Activated CD4-positive, alpha-beta T cell treated with anti-CD3 and anti-CD28 coated beads, Interleukin-2, amount 10 ng/mL, durations not matched to agents 24 days and 14 days (primary cell): ENCODE data around the gene MBD3L2. TPM values are rescaled to one million over a fixed set of nuclear protein-coding genes. Genes with fewer than 3 reads are reported as not detected.
"Not testable (repeated sequence)": the region's sequence is repeated elsewhere in the genome, so short reads cannot be mapped to it uniquely, and the experiment has no call there.

Experiments
- DNase-seq: peaks from one replicate; pipeline ENCODE4 v3.0.0; 2022
- H3K27ac Mint-ChIP-seq: one replicate; pipeline ENCODE4 v1.8.0; 2022; ENCODE audit warnings: mild to moderate bottlenecking, mixed read lengths
- H3K27me3 Mint-ChIP-seq: one replicate; pipeline ENCODE4 v1.8.0; 2022; ENCODE audit warnings: mixed read lengths
- H3K36me3 Mint-ChIP-seq: one replicate; pipeline ENCODE4 v1.8.0; 2022; ENCODE audit warnings: low read depth, mild to moderate bottlenecking, mixed read lengths
- H3K4me1 Mint-ChIP-seq: one replicate; pipeline ENCODE4 v1.8.0; 2021; ENCODE audit warnings: mixed read lengths
- H3K4me3 Mint-ChIP-seq: one replicate; pipeline ENCODE4 v1.8.0; 2022; ENCODE audit warnings: mild to moderate bottlenecking, moderate library complexity, mixed read lengths
- H3K9me3 Mint-ChIP-seq: one replicate; pipeline ENCODE4 v1.8.0; 2021; ENCODE audit warnings: mixed read lengths
- intact Hi-C: fragments of 100-400 bp; cut with micrococcal nuclease; formaldehyde crosslinking; loops from one replicate; pipeline ENCODE4 v1.15.1; 2023
- total RNA-seq: library from RNA; stranded (reverse); gene quantifications from 2 replicates; pipeline ENCODE4 v1.2.3, GENCODE V29; 2022

MBD3L2 gene
- total RNA-seq, 1 donor from 2014 or later, result not detected

GRCh38 chr19:7040079-7040478, 9.0 kb upstream of the MBD3L2 start, which contains the start of gene MBD3L4:
Gene MBD3L4, minus strand, starts transcription at chr19:7040179. Its CDS starts 35 bp downstream, at chr19:7040144.
- not testable (repeated sequence) for DNase-seq

GRCh38 chr19:7041563-7041962, 7.6 kb upstream of the MBD3L2 start:
- H3K4me3 Mint-ChIP-seq, intact Hi-C loops, H3K27me3 Mint-ChIP-seq, H3K36me3 Mint-ChIP-seq, H3K27ac Mint-ChIP-seq, H3K4me1 Mint-ChIP-seq, H3K9me3 Mint-ChIP-seq, DNase-seq: not testable (repeated sequence)

More at GRCh38 chr19:7040079-7040478, 9.0 kb upstream of the MBD3L2 start, which contains the start of gene MBD3L4:
- H3K4me1 Mint-ChIP-seq, H3K4me3 Mint-ChIP-seq, intact Hi-C loops, H3K9me3 Mint-ChIP-seq, H3K36me3 Mint-ChIP-seq, H3K27me3 Mint-ChIP-seq, H3K27ac Mint-ChIP-seq: not testable (repeated sequence)

GRCh38 chr19:7051421-7051820, 2.3 kb downstream of the MBD3L2 start:
- intact Hi-C loops, H3K4me1 Mint-ChIP-seq, H3K9me3 Mint-ChIP-seq, H3K27ac Mint-ChIP-seq, H3K4me3 Mint-ChIP-seq, H3K36me3 Mint-ChIP-seq, H3K27me3 Mint-ChIP-seq: not testable (repeated sequence)
- DNase-seq, result peak; percentile 60

GRCh38 chr19:7052896-7053295, 3.8 kb downstream of the MBD3L2 start:
- H3K36me3 Mint-ChIP-seq, intact Hi-C loops, H3K4me3 Mint-ChIP-seq, H3K27me3 Mint-ChIP-seq, H3K9me3 Mint-ChIP-seq, H3K27ac Mint-ChIP-seq, H3K4me1 Mint-ChIP-seq: not testable (repeated sequence)
- peak; percentile 65 for DNase-seq

- peak; percentile 56 for DNase-seq
- intact Hi-C loops, H3K27me3 Mint-ChIP-seq, H3K9me3 Mint-ChIP-seq, H3K36me3 Mint-ChIP-seq, H3K4me3 Mint-ChIP-seq, H3K4me1 Mint-ChIP-seq, H3K27ac Mint-ChIP-seq: not testable (repeated sequence)
Observed at GRCh38 chr19:7054635-7055368, 5.7 kb downstream of the MBD3L2 start.

GRCh38 chr19:7055679-7056078, 6.6 kb downstream of the MBD3L2 start:
- H3K27me3 Mint-ChIP-seq, H3K9me3 Mint-ChIP-seq, intact Hi-C loops, H3K36me3 Mint-ChIP-seq, H3K4me1 Mint-ChIP-seq, H3K27ac Mint-ChIP-seq, H3K4me3 Mint-ChIP-seq: not testable (repeated sequence)
- DNase-seq, result peak; percentile 54

GRCh38 chr19:7056371-7056770, 7.2 kb downstream of the MBD3L2 start:
- intact Hi-C loops, H3K27me3 Mint-ChIP-seq, H3K27ac Mint-ChIP-seq, H3K4me3 Mint-ChIP-seq, H3K9me3 Mint-ChIP-seq, H3K4me1 Mint-ChIP-seq, H3K36me3 Mint-ChIP-seq: not testable (repeated sequence)
- peak; percentile 54 for DNase-seq

- H3K27me3 Mint-ChIP-seq, DNase-seq, H3K4me1 Mint-ChIP-seq, H3K4me3 Mint-ChIP-seq, H3K36me3 Mint-ChIP-seq, intact Hi-C loops, H3K9me3 Mint-ChIP-seq, H3K27ac Mint-ChIP-seq: not testable (repeated sequence)
Observed at GRCh38 chr19:7058576-7058975, 9.5 kb downstream of the MBD3L2 start, which contains the start of gene MBD3L3. Gene MBD3L3, minus strand, starts transcription at chr19:7058676. Its CDS starts 71 bp downstream, at chr19:7058605.

- H3K36me3 Mint-ChIP-seq, intact Hi-C loops, H3K4me3 Mint-ChIP-seq, H3K27ac Mint-ChIP-seq, H3K9me3 Mint-ChIP-seq, H3K27me3 Mint-ChIP-seq, H3K4me1 Mint-ChIP-seq: not testable (repeated sequence)
- peak; percentile 65 for DNase-seq
Observed at GRCh38 chr19:7059977-7060376, 10.9 kb downstream of the MBD3L2 start.

GRCh38 chr19:7063339-7063738, 14.2 kb downstream of the MBD3L2 start:
- no peaks in the 10 kb centered on the region for H3K4me1 Mint-ChIP-seq
- intact Hi-C loops, result no loop called here
- H3K36me3 Mint-ChIP-seq, result no peaks in the 10 kb centered on the region
- DNase-seq, result peak; percentile 68
- no peaks in the 10 kb centered on the region for H3K27me3 Mint-ChIP-seq
- H3K4me3 Mint-ChIP-seq, result no peak overlapping the region
- H3K27ac Mint-ChIP-seq, result no peak overlapping the region
- H3K9me3 Mint-ChIP-seq, result no peaks in the 10 kb centered on the region

- Mint-ChIP-seq H3K27ac (no peak overlapping the region), H3K9me3 (no peaks in the 10 kb centered on the region), H3K36me3 (no peaks in the 10 kb centered on the region), H3K4me1 (peaks cover 1% of the 10 kb centered on the region), H3K4me3 (no peak overlapping the region), H3K27me3 (no peaks in the 10 kb centered on the region)
- DNase-seq, result peak; percentile 71
- intact Hi-C loops, result no loop called here
Observed at GRCh38 chr19:7063764-7064418, 14.8 kb downstream of the MBD3L2 start.

GRCh38 chr19:7067122-7067521, 18.0 kb downstream of the MBD3L2 start:
- H3K27ac Mint-ChIP-seq, H3K4me1 Mint-ChIP-seq, H3K27me3 Mint-ChIP-seq, H3K4me3 Mint-ChIP-seq, H3K9me3 Mint-ChIP-seq, intact Hi-C loops: not testable (repeated sequence)
- peaks cover 16% of the 10 kb centered on the region for H3K36me3 Mint-ChIP-seq
- DNase-seq, result peak; percentile 61

- peak; percentile 42 for DNase-seq
- intact Hi-C loops, result no loop called here
- peaks cover 5% of the 10 kb centered on the region for H3K9me3 Mint-ChIP-seq
- H3K27ac Mint-ChIP-seq, result no peak overlapping the region
- no peaks in the 10 kb centered on the region for H3K27me3 Mint-ChIP-seq
- H3K4me1 Mint-ChIP-seq, result peaks cover 8% of the 10 kb centered on the region
- no peak overlapping the region for H3K4me3 Mint-ChIP-seq
- peaks cover 22% of the 10 kb centered on the region for H3K36me3 Mint-ChIP-seq
Observed at GRCh38 chr19:7067716-7068115, 18.6 kb downstream of the MBD3L2 start.

- intact Hi-C loops, result no loop called here
- no peaks in the 10 kb centered on the region for H3K27me3 Mint-ChIP-seq
- peaks cover 8% of the 10 kb centered on the region for H3K4me1 Mint-ChIP-seq
- no peak for DNase-seq
- H3K9me3 Mint-ChIP-seq, result peaks cover 5% of the 10 kb centered on the region
- peak overlapping the region; percentile 77 for H3K27ac Mint-ChIP-seq
- H3K4me3 Mint-ChIP-seq, result peak overlapping the region; percentile 96
- peaks cover 29% of the 10 kb centered on the region for H3K36me3 Mint-ChIP-seq
Observed at GRCh38 chr19:7068599-7068998, 19.5 kb downstream of the MBD3L2 start.
